ENCODE measurements around the gene C16orf96. TPM values are rescaled to one million over a fixed set of nuclear protein-coding genes. Genes with fewer than 3 reads are reported as not detected.

C16orf96 gene
- total RNA-seq, 1 donor from 2014 or later = not detected

DNA sequence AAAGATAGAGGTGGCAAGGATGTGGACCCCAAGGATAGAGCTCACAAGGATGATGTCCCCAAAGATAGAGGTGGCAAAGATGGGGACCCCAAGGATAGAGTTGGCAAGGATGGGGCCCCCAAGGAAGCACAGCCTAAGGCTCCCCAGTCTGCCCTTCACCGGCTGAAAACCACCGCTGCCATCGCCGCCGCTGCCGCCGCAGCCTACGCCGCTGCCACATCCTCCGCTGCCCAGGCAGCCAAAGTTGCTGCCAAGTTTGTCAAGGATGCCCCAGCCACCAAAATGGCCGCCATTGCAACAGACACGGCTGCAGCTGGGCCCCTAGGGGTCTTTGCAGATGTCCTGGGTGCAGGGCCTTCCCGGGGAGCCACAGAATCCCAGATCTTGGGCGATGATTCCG is 19.9 kb downstream of the C16orf96 start:
- TF ChIP-seq POLR2A (IDR thresholded peaks at IDR 0.05) (no peak), CTCF (IDR thresholded peaks at IDR 0.05) (no peak), POLR2AphosphoS5 (IDR thresholded peaks at IDR 0.05; ENCODE audit: insufficient read depth in 1 of 2, low read depth in 1 of 2) (no peak)
- H3K27ac ChIP-seq = no peak overlapping the region
- no peaks in the 10 kb centered on the region for H3K9me3 ChIP-seq
- no peaks in the 10 kb centered on the region for H3K36me3 ChIP-seq
- H3K4me1 ChIP-seq = no peaks in the 10 kb centered on the region
- H3K4me3 ChIP-seq = no peak overlapping the region
- DNase-seq (ENCODE audit: extremely low spot score in 2 of 2) = no peak
- no peaks in the 10 kb centered on the region for H3K27me3 ChIP-seq
- intact Hi-C loops (cut with DNase I) = no loop called here

GRCh38 chr16:4578961-4579530 is 22.9 kb downstream of the C16orf96 start:
- H3K4me1 ChIP-seq = no peaks in the 10 kb centered on the region
- no peak overlapping the region for H3K4me3 ChIP-seq
- H3K27ac ChIP-seq = no peak overlapping the region
- no peaks in the 10 kb centered on the region for H3K9me3 ChIP-seq
- TF ChIP-seq POLR2AphosphoS5 (IDR thresholded peaks at IDR 0.05; ENCODE audit: insufficient read depth in 1 of 2, low read depth in 1 of 2) (no peak), POLR2A (IDR thresholded peaks at IDR 0.05) (no peak), CTCF (IDR thresholded peaks at IDR 0.05) (no peak)
- no peak for DNase-seq (ENCODE audit: extremely low spot score in 2 of 2)
- intact Hi-C loops (cut with DNase I) = no loop called here
- no peaks in the 10 kb centered on the region for H3K27me3 ChIP-seq
- no peaks in the 10 kb centered on the region for H3K36me3 ChIP-seq

DNA sequence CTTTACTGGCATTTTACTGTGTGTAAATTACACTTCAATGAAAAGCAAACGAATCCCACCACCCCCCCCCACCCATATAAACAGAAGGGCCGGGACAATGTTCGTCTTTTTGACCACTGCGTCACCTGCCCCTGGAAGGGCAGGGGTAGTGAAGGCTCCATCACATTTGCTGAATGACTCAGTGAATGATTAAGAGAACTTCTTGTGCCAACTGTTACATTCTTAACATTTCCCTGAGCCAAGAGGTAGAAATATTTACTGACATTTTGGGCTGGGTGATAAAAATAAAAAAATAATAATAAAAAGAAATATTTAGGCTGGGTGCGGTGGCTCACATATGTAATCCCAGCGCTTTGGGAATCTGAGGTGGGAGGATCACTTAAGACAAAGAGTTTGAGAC is 24.1 kb downstream of the C16orf96 start:
- Histone ChIP-seq H3K27me3 (no peaks in the 10 kb centered on the region), H3K4me3 (no peak overlapping the region), H3K36me3 (no peaks in the 10 kb centered on the region), H3K4me1 (peaks cover 1% of the 10 kb centered on the region), H3K27ac (no peak overlapping the region), H3K9me3 (no peaks in the 10 kb centered on the region)
- TF ChIP-seq POLR2AphosphoS5 (IDR thresholded peaks at IDR 0.05; ENCODE audit: insufficient read depth in 1 of 2, low read depth in 1 of 2) (no peak), CTCF (IDR thresholded peaks at IDR 0.05) (no peak), POLR2A (IDR thresholded peaks at IDR 0.05) (no peak)
- intact Hi-C loops (cut with DNase I) = no loop called here
- no peak for DNase-seq (ENCODE audit: extremely low spot score in 2 of 2)

- no peak for TF ChIP-seq POLR2A (IDR thresholded peaks at IDR 0.05)
- TF ChIP-seq POLR2AphosphoS5 (IDR thresholded peaks at IDR 0.05; ENCODE audit: insufficient read depth in 1 of 2, low read depth in 1 of 2) = no peak
- TF ChIP-seq CTCF (IDR thresholded peaks at IDR 0.05) = no peak
- intact Hi-C loops (cut with DNase I) = no loop called here
- H3K27me3 ChIP-seq = no peaks in the 10 kb centered on the region
These were observed 27.8 kb downstream of the C16orf96 start for GRCh38 chr16:4583906-4584305.

GRCh38 chr16:4586291-4586690 is 30.2 kb downstream of the C16orf96 start:
- Histone ChIP-seq H3K4me1 (peaks cover 5% of the 10 kb centered on the region), H3K27me3 (no peaks in the 10 kb centered on the region), H3K36me3 (no peaks in the 10 kb centered on the region), H3K9me3 (no peaks in the 10 kb centered on the region), H3K27ac (no peak overlapping the region), H3K4me3 (no peak overlapping the region)
- TF ChIP-seq POLR2A (IDR thresholded peaks at IDR 0.05) = no peak
- TF ChIP-seq CTCF (IDR thresholded peaks at IDR 0.05) = no peak
- no peak for TF ChIP-seq POLR2AphosphoS5 (IDR thresholded peaks at IDR 0.05; ENCODE audit: insufficient read depth in 1 of 2, low read depth in 1 of 2)
- intact Hi-C loops (cut with DNase I) = no loop called here
- no peak for DNase-seq (ENCODE audit: extremely low spot score in 2 of 2)

More at GRCh38 chr16:4583906-4584305, 27.8 kb downstream of the C16orf96 start:
- no peaks in the 10 kb centered on the region for H3K9me3 ChIP-seq
- no peaks in the 10 kb centered on the region for H3K36me3 ChIP-seq
- no peak overlapping the region for H3K4me3 ChIP-seq
- H3K27ac ChIP-seq = no peak overlapping the region
- peaks cover 5% of the 10 kb centered on the region for H3K4me1 ChIP-seq
- DNase-seq (ENCODE audit: extremely low spot score in 2 of 2) = no peak

Data from vagina (tissue), 2 donors.